Placental pericyte (primary cell): ENCODE results near the gene CRYZL1. TPM values are rescaled to one million over a fixed set of nuclear protein-coding genes. Genes with fewer than 3 reads are reported as not detected.

Experiments used
- total RNA-seq: library from RNA; depleted of rRNA; stranded (reverse); fragments of >200 nt; gene quantifications from 2 replicates; pipeline ENCODE4 v1.2.3, GENCODE V29; 2012

Gene CRYZL1
- total RNA-seq, result 18.9 and 24.5 TPM in 2 replicates

DNA sequence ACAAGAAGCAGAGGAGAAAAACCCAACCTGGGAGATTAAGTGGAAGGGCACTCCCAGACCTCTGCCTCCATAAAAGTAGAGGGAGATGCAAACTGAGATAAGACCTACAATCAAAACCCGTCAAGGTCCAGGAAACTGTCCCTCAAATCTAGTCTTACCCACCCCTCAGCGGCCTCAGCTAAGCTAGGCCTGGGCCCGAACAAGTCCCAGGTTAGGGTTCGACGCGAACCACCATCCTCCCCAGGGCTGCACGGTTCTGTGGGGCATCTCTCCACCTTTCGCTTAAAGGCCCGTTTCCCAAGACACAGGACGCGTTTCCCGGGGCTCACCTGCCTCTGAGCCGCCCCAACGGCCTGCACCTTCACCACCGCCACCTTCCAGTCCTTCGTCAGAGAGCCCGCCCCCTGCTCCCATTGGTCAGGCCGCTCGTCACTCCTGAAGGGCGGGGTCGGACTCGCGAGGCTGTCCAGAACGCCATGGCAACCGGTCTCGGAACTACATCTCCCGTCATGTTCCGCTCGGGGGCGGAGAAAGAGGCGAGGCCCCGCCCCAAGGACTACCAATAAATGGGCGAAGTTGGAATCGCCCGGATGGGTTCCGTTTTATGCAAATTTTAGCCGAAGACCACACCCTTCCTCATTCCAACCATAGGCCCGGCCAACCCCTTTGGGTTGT lies at the start of gene CRYZL1:
Gene CRYZL1, minus strand, starts transcription at position 390 of the 675 bp plus-strand sequence. CDS start 10,190 bp downstream, outside the sequence.

DNA sequence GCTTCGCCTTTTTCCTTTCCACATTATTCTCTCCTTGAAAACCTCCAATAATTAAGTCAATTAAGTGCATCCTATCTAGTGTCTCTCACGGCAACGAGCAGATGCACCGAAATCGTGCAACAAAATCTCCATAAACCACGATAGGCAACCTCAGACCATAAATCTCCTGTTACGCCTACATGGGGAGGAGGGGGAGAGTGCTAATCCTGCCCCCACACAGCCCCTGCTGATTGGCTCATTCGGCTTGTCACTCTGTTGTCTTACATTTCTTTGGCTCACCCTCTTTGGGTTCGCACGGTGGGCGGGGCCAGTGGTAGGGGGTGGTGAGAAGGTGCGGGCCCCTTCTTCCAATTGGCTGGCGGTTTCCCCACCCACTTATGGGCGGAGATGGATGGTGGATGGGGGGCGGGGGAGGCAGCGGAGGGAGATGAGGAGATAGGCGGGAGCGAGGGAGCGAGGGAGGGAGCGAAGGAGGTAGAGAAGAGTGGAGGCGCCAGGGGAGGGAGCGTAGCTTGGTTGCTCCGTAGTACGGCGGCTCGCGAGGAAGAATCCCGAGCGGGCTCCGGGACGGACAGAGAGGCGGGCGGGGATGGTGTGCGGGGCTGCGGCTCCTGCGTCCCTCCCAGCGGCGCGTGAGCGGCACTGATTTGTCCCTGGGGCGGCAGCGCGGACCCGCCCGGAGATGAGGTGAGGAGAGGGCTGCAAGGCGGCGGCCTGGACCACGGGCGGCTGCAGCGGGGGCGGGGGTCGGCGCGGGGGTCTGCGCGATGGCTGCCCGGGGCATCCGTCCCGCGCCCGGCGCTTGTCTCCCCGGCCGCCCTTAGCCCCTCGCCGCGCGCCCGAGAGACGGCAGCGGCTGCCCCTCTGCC lies 720 bp upstream of the CRYZL1 start, which contains the start of gene ITSN1:
Gene ITSN1, plus strand, starts transcription at position 475 of the 869 bp plus-strand sequence. CDS start 76,328 bp downstream, outside the sequence.

DNA sequence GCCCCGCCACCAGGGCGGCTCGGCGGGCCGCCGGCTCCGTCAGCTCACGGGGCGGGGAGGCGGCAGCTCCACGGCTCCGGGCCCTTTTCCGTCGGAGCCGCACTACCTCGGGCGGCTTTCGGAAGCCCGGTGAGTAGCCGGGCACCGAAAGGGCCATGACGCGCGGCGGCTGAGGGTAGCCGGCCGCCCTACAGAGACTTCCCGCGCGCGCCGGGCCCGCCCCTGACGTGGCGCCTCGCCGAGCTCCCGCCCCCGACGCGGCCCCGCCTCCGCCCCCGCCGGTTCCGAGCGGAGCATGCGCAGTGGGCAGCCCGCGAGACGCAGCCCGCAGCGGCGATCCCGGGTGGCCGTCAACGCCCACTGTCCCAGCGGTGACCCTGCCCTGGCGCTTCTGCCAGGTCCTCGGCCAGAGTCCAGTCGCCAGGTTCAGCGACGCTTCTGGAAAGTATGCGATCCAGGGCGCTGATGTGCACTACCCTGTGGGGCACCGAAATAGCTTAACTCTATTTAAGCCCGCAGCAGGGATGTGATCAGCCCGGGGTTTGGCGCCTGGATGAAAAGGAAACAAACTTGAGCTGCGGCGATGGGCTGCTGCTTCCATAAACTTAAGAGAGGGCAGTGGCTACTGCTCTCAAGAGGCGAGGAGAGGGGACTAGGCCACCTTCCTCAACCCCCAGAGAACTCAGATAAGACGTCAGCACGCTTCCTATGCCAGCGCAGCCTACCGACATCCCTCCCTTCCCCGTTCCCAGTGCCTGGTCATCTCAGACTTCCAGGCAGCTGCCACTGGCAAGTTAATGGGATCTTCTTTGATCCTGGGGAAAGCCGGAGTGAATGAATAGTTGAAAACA lies 52.8 kb downstream of the CRYZL1 start, which contains the start of gene DONSON:
Gene DONSON, minus strand, starts transcription at position 200 of the 851 bp plus-strand sequence. Its CDS starts 43 bp downstream, at position 157.

DNA sequence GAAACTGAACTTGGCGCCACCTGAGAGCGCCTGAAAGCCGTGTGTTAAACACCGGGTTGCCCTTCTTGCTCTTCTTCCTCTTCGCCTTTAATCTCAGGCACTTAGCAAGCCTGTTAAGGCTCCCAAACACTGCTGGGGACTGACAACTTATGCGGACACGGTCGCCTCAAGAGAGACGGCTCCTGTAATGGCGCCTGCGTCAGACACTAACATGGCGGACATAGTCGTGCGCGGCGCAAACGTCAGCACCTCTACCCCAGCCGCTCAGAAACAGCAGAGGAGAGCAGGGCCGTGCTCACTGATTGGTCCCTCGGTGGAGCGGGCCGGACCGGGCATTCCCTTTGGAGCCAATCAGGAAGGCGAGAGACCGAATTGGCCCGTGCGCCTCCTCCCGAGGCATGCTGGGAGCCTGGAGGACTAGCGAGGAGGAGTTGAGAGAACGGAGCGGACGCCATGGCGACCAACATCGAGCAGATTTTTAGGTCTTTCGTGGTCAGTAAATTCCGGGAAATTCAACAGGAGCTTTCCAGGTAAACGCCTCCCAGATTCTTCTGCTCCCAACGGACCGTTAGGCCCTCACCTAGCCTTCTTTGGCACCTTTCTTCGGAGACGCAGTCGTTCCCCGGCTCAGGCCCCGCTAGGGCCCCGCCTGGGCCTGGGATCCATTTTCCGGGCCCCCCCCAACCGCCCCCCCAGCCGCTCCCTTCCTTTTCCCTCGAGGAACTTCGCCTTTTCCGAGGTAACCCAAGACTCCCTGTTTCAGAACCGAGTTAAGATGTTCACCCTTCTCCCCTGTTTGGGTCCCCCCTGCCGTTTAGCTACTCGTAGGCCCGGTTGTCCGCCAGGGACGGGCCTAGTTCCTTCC lies 98.7 kb downstream of the CRYZL1 start, which contains the start of gene SON:
Gene SON, plus strand, starts transcription at position 399 of the 865 bp plus-strand sequence. Its CDS starts 55 bp downstream, at position 454.

DNA sequence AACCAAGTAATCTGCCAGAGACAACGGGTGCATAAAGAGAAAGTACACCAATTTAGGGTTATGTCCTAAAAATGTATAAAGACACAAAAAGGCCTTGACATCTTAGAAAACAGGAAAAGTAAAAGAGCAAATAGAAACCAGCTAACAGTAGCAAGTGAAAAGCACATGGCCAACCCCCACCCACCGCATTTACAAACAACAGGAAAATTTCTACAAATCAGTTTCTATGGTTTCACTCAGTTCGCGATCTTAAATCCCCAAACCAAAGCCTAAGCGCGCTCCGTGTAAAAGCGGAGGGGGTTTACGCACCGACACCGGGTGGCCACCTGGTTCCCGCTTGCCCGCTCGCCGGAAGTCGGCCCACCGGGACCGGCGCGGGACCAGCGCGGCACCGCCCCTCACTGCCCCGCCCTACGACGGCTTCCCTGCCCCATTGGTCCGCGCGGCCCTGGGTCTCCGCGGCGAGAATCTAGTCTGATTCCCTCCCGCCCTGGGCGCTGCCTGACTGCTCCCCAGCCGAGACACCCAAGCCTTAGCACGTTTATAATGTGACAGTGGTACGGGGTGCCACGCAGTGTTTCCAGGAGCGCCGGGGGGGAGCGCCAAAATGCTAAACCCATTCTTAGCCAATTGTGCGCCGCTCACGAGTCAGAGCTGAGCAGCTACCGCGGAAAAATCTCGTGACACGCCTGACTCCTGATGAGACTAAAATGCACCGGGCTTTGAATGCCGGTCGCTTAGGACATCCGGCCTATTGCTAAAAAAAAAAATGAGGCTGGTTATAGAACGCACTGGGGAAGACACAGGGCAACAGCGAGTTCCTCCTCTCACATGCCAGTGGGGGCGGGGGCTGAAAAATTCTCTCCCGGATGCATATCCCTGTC lies 99.5 kb downstream of the CRYZL1 start, which contains the start of gene GART:
Gene GART, minus strand, starts transcription at position 362 of the 884 bp plus-strand sequence. CDS start 2,802 bp downstream, outside the sequence.

Other genes with a start within 250 kb of the CRYZL1 start
- gene IFNGR2, start 238.3 kb downstream of the CRYZL1 start, total RNA-seq, result 48.4 and 117 TPM in 2 replicates
- gene TMEM50B, start 161.8 kb downstream of the CRYZL1 start, total RNA-seq, result 26.2 and 89.1 TPM in 2 replicates
- gene DNAJC28, start 150.0 kb downstream of the CRYZL1 start, total RNA-seq, result 0.86 and 1.8 TPM in 2 replicates
- gene GART, start 99.6 kb downstream of the CRYZL1 start, total RNA-seq, result 98.7 and 125 TPM in 2 replicates
- 136 and 171 TPM in 2 replicates for gene SON, start 98.7 kb downstream of the CRYZL1 start, total RNA-seq
- 8.3 and 41.5 TPM in 2 replicates for gene DONSON, start 53.1 kb downstream of the CRYZL1 start, total RNA-seq
- gene ITSN1, start 760 bp upstream of the CRYZL1 start, total RNA-seq, result 35.9 and 41.9 TPM in 2 replicates